ENCODE results near the gene MRGPRF.
A peak's percentile ranks its signal among the peaks of the same experiment; 100 is the strongest.

The MRGPRF gene

DNA sequence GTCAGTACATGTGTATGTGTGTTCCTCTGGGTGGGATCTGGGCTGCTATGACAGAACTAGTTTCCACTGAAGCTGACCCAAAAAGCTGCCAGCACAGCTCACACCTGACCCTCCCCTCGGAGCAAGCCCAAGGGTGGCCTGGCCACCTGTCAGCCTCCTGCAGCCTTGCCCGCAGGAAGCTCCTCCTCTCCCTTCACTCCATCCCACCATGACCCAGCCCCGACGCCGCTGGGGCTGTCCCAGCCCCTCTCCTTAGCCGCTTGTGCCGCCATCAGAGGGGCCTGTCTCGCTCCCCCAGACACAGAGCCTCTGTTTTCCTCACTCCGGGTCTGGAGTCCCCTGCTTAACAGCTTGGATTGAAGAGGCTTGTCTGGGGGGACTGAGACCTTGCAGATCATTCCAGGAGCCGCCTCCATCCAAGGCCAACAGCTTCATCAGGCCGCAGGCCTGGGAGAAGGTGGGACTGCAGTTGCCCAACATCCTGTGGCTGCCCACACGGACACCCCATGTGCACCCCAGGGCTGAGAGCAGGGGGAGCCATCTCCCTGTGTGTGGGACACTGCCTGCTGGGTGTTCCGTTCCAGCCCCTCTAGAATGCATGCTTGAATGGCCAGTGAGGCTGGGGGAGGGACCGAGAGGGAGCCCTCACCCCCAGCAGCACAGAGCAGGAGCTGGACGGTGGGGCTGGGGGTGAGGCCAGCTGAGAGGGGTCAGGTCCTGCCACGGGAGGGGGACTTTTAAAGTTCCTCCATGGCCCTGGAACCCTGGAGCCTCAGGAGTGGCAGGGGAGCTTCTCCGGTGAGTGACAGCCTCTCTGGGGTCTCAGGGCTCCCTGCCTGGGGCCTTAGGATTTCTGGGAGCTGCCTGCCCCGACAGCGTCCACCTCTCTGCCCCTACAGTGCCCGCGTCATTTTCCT is 696 bp downstream of the MRGPRF start:
- DNase-seq (ENCODE audit: low read depth), result no peak
- in situ Hi-C loops (cut with HindIII; ENCODE audit: low sequenced_read_pairs), result no loop called here
- TF ChIP-seq, protein P1, sequence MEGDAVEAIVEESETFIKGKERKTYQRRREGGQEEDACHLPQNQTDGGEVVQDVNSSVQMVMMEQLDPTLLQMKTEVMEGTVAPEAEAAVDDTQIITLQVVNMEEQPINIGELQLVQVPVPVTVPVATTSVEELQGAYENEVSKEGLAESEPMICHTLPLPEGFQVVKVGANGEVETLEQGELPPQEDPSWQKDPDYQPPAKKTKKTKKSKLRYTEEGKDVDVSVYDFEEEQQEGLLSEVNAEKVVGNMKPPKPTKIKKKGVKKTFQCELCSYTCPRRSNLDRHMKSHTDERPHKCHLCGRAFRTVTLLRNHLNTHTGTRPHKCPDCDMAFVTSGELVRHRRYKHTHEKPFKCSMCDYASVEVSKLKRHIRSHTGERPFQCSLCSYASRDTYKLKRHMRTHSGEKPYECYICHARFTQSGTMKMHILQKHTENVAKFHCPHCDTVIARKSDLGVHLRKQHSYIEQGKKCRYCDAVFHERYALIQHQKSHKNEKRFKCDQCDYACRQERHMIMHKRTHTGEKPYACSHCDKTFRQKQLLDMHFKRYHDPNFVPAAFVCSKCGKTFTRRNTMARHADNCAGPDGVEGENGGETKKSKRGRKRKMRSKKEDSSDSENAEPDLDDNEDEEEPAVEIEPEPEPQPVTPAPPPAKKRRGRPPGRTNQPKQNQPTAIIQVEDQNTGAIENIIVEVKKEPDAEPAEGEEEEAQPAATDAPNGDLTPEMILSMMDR (IDR thresholded peaks at IDR 0.05; ENCODE audit: low read depth, low read length, missing control alignments), result no peak
- peak overlapping the region; percentile 53 for H3K4me3 ChIP-seq (ENCODE audit: low read depth, low read length)

DNA sequence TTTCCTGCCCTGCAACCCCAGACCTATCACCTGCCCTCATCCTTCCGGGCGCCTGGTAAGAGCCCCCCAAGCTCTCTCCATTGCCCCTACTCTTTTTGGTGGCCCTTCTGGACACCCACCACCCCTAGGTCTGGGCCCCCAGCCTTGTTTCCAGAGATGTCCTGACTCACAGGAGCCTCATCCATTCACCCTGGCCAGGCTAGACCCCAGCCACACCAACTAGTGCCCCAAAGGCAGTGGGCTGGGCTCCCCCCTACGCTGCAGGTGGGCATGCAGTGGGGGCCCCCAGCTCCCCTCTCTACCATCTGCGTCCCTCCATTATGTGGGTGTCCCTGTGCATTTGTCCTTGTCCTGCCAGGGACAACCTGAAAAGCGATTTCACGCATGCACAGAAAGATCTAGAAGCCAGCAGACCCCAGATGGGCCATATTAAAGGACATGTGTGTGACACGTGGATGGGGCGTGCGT is 1.4 kb downstream of the MRGPRF start:
- peak overlapping the region; percentile 53 for H3K4me3 ChIP-seq (ENCODE audit: low read depth, low read length)
- in situ Hi-C loops (cut with HindIII; ENCODE audit: low sequenced_read_pairs), result no loop called here
- TF ChIP-seq, protein P1 (IDR thresholded peaks at IDR 0.05; ENCODE audit: low read depth, low read length, missing control alignments), result no peak
- no peak for DNase-seq (ENCODE audit: low read depth)

DNA sequence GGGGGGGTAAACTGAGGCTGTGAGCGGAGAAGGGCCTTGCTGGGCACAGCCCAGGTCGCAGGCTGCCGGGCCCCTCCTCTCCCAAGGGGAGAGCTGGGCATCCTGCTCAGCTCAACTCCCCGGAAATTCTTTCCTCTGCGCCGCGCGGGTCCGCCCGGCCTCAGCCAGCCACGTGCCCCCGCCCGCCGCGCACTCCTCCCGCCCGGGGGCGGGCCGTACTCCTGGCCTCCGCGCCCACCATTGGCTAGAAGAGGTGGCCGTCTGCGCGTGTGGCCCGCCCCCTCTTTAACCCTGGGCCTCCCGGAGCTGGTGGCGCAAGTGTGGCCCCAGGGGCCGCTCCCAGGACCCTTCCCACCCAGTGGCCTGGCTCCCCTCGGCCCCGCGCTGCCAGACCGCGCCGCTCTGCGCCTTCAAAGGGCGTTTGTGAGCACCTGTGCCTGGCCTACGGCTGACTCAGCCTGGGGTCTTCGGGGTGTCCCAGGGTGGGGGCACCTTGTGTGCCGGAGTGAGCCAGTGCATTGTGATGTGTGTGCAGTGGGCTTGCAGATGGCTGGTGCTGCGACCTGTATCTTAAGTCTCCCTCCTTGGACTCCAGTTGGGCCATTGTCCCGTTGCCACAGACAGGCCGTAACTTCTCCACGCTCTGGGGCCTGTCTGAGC is 2.0 kb downstream of the MRGPRF start:
- H3K4me3 ChIP-seq (ENCODE audit: low read depth, low read length), result peak overlapping the region; percentile 53
- TF ChIP-seq, protein P1 (IDR thresholded peaks at IDR 0.05; ENCODE audit: low read depth, low read length, missing control alignments), result no peak
- in situ Hi-C loops (cut with HindIII; ENCODE audit: low sequenced_read_pairs), result no loop called here
- no peak for DNase-seq (ENCODE audit: low read depth)

DNA sequence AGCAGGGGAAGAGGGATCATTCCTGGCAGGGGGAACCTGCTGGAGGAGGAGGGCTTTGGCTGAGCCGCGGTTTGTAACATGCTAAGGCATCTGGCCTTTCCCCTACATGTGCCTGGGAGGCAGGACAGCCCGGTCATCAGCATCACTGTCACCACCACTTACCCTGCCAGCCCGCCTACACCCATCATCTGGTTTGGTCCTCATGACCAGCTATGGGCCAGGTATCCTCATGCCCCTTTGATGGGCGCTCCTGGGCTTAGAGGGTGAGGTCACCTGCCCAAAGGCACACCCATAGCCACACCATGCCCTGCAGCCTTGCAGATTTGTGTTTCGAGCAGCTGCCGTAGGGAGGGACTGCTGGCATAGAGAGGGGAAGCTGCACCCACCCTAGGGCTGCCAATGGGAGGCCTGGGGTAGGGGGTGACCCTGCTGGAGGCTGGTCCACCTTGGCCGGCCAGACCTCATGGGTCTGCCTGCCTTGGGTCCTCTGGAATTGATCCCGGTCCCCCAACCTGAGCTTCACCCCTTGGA is 2.6 kb downstream of the MRGPRF start:
- peak overlapping the region; percentile 53 for H3K4me3 ChIP-seq (ENCODE audit: low read depth, low read length)
- DNase-seq (ENCODE audit: low read depth), result no peak
- in situ Hi-C loops (cut with HindIII; ENCODE audit: low sequenced_read_pairs), result no loop called here
- TF ChIP-seq, protein P1 (IDR thresholded peaks at IDR 0.05; ENCODE audit: low read depth, low read length, missing control alignments), result no peak

DNA sequence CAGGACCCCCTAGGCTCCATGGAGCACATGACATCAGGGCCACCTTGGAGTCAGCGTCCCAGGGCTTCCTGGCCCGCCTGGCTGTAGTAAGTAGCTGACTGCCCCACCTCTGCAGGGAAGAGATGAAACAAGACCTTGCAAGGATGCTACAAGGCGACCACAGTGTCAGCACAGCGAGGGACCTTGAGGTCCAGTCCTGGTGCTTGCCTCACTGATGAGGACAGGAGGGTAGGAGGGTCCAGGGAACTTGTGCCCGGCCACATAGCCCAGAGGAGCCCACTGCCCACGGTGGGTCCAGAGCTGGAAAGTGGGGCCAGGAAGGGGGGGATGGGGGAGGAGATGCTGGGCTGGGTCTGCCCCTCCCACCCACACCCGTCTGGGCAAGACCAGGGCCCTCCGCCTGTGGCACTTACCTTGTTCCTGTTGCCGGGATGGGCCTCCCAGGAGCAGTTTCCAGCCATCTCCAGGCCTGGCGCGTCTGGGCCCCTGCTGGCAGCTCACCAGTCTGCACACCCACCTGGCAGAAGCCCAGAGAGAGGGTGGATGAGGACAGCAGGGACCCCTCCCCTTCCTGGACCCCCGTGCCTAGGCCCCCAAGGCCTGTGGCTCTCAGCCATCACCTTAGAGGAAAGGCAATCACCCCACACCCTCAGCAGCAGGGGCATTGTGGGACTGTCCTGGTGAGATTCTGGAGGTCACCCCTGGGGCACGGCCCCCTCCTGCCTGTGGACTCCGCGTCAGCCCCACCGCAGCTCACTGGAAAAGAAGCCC is 3.4 kb downstream of the MRGPRF start:
- in situ Hi-C loops (cut with HindIII; ENCODE audit: low sequenced_read_pairs), result no loop called here
- TF ChIP-seq, protein P1 (IDR thresholded peaks at IDR 0.05; ENCODE audit: low read depth, low read length, missing control alignments), result no peak
- H3K4me3 ChIP-seq (ENCODE audit: low read depth, low read length), result no peak overlapping the region
- DNase-seq (ENCODE audit: low read depth), result no peak

Measured in astrocyte of the cerebellum (primary cell).